HepG2 (cell line): ENCODE results near the gene KDM1B. TPM values are rescaled to one million over a fixed set of nuclear protein-coding genes. Genes with fewer than 3 reads are reported as not detected.

ENCODE experiments used
- FIP1L1 ChIP-seq: fragments of 200-400 bp; formaldehyde crosslinking; IDR thresholded peaks from 2 replicates; pipeline ENCODE4 v1.6.1; 2018; ENCODE audit warnings: low read depth, mild to moderate bottlenecking, low read length, moderate library complexity, borderline replicate concordance; ENCODE audit not compliant: insufficient read depth
- POLR2G ChIP-seq: fragments of 200-400 bp; formaldehyde crosslinking; IDR thresholded peaks from 2 replicates; pipeline ENCODE4 v1.6.1; 2018; ENCODE audit warnings: mild to moderate bottlenecking, low read depth, low read length, moderate library complexity
- PRPF4 ChIP-seq: fragments of 200-400 bp; formaldehyde crosslinking; IDR thresholded peaks from 2 replicates; pipeline ENCODE4 v1.6.1; 2016; ENCODE audit warnings: low read length, low read depth; ENCODE audit not compliant: poor library complexity, severe bottlenecking
- RBAK ChIP-seq: sonication (generic); formaldehyde crosslinking; IDR thresholded peaks from 2 replicates; pipeline ENCODE4 v1.5.1; 2020; ENCODE audit warnings: mild to moderate bottlenecking, missing genetic modification reagents
- SMARCC2 ChIP-seq: fragments of 450-650 bp; IDR thresholded peaks from 2 replicates; pipeline ENCODE4 v1.6.1; 2017; ENCODE audit warnings: antibody characterized with exemption, mild to moderate bottlenecking
- ZMYM3 ChIP-seq: sonication (generic); formaldehyde crosslinking; IDR thresholded peaks from 2 replicates; pipeline ENCODE4 v1.5.1; 2020; ENCODE audit warnings: mild to moderate bottlenecking, missing genetic modification reagents
- ZNF558 ChIP-seq: sonication (generic); formaldehyde crosslinking; IDR thresholded peaks from 2 replicates; pipeline ENCODE4 v1.9.0; 2022; ENCODE audit warnings: mild to moderate bottlenecking, missing genetic modification reagents, borderline replicate concordance
- ZNF841 ChIP-seq: sonication (generic); formaldehyde crosslinking; IDR thresholded peaks from 2 replicates; pipeline ENCODE4 v1.8.1; 2023; ENCODE audit warnings: missing genetic modification reagents, borderline replicate concordance
- polyA plus RNA-seq, 8 experiments: library from polyadenylated mRNA; depleted of rRNA in 3 of 8; stranded (reverse) in 7 of 8; unstranded in 1 of 8; fragments of >200 nt; fragmentation: Illumina TruSeq in 4 of 8; extraction: Trizol in 4 of 8; gene quantifications; 2 replicates each; pipeline versions ENCODE4 v1.2.1 to v1.2.3, GENCODE V29; 2011 to 2016; ENCODE audit warnings: low read depth in 4 of 8, missing spikeins in 1 of 8, mixed read lengths in 1 of 8; ENCODE audit not compliant: insufficient read depth in 1 of 8
- total RNA-seq, 5 experiments: library from RNA; depleted of rRNA; stranded (reverse); fragments of >200 nt; fragmentation: Illumina TruSeq; extraction: Trizol; gene quantifications; 2 replicates each; pipeline ENCODE4 v1.2.3, GENCODE V29; 2016; ENCODE audit warnings: low read depth in 1 of 5
- TF ChIP-seq, protein P1 (sequence below): sonication (generic); formaldehyde crosslinking; IDR thresholded peaks from 2 replicates; pipeline ENCODE4 v1.4.0; 2020; ENCODE audit warnings: mild to moderate bottlenecking, low read depth, missing genetic modification reagents
- TF ChIP-seq, protein P2 (sequence below), 2 experiments: sonication (generic) in 1 of 2; formaldehyde crosslinking in 1 of 2; IDR thresholded peaks; 2 replicates each; pipeline versions ENCODE4 v1.6.1 to v1.9.0; 2014 to 2022; ENCODE audit warnings: antibody characterized with exemption in 1 of 2, borderline replicate concordance in 1 of 2, inconsistent platforms in 1 of 2, low read depth in 1 of 2, missing genetic modification reagents in 1 of 2
- TF ChIP-seq, protein P3 (sequence below): sonication (generic); formaldehyde crosslinking; IDR thresholded peaks from 2 replicates; pipeline ENCODE4 v1.4.0; 2020; ENCODE audit warnings: missing genetic modification reagents
- TF ChIP-seq, protein P4 (sequence below): sonication (generic); formaldehyde crosslinking; IDR thresholded peaks from 2 replicates; pipeline ENCODE4 v1.8.0; 2022; ENCODE audit warnings: mild to moderate bottlenecking, missing genetic modification reagents; ENCODE audit not compliant: insufficient replicate concordance
- TF ChIP-seq, protein P5 (sequence below): sonication (generic); formaldehyde crosslinking; IDR thresholded peaks from 2 replicates; pipeline ENCODE4 v1.5.1; 2020; ENCODE audit warnings: missing genetic modification reagents, mild to moderate bottlenecking, borderline replicate concordance
- TF ChIP-seq, protein P6 (sequence below): sonication (generic); formaldehyde crosslinking; IDR thresholded peaks from 2 replicates; pipeline ENCODE4 v1.4.0; 2020; ENCODE audit warnings: mild to moderate bottlenecking, missing genetic modification reagents

Gene KDM1B
- total and polyA plus RNA-seq, 2 of the 13 experiments (the other 11 are each of a cell fraction or from before 2014, with no cell fraction given) = 9.8 to 13.2 TPM

DNA sequence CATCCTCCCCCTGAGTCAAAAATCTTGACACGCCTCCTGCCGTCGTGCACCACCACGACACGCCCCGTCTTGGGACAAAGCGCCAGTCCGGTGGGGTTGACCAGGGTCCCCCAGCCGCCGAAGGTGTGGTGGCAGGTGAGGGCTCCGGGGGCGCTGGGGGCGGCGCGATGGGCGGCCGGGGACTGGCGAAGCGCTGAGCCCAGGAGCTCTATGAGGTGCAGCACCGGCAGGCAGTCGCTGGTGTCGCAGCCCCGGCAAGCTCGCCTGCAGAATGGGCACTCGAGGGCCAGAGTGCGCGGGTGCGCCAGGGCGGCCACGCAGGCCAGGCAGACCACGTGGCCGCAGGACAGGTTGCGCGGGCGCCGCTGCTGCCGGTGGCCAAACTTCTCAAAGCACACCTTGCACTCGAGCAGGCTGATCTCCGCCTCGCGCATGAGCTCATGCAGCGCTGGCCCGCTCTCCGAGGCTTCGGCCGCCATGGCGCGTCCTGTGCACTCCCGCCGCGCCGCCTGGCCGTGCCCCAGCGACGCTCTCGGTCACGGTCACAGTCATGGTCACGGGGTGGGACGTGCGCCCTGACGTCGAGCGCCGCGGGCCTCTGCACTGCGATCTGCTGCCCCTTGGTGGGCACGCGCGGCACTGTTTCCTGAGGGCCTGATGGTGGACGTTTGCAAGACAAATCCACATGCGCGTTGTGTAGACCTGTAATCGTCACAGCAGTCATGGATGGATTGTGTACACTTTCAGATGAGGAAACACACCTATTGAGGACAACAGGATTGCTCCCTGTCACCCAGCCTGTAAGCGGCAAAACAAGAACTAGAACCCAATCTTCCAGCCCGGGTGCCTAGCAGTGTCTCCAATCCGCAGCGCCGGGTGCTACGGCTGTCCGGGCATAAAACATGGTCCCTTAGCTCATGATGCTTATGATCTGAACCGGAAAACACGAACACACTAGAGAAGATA lies 32.8 kb upstream of the KDM1B start, which contains the start of gene NHLRC1 (continued):
- TF ChIP-seq, protein P1, sequence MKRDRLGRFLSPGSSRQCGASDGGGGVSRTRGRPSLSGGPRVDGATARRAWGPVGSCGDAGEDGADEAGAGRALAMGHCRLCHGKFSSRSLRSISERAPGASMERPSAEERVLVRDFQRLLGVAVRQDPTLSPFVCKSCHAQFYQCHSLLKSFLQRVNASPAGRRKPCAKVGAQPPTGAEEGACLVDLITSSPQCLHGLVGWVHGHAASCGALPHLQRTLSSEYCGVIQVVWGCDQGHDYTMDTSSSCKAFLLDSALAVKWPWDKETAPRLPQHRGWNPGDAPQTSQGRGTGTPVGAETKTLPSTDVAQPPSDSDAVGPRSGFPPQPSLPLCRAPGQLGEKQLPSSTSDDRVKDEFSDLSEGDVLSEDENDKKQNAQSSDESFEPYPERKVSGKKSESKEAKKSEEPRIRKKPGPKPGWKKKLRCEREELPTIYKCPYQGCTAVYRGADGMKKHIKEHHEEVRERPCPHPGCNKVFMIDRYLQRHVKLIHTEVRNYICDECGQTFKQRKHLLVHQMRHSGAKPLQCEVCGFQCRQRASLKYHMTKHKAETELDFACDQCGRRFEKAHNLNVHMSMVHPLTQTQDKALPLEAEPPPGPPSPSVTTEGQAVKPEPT (CRISPR knock-in tag) = peak; percentile 98
- no peak; the same call in 1 of the 2 replicates for TF ChIP-seq ZNF841 (CRISPR knock-in tag)
- no peak for TF ChIP-seq RBAK
- TF ChIP-seq FIP1L1 = no peak
- TF ChIP-seq, protein P2, sequence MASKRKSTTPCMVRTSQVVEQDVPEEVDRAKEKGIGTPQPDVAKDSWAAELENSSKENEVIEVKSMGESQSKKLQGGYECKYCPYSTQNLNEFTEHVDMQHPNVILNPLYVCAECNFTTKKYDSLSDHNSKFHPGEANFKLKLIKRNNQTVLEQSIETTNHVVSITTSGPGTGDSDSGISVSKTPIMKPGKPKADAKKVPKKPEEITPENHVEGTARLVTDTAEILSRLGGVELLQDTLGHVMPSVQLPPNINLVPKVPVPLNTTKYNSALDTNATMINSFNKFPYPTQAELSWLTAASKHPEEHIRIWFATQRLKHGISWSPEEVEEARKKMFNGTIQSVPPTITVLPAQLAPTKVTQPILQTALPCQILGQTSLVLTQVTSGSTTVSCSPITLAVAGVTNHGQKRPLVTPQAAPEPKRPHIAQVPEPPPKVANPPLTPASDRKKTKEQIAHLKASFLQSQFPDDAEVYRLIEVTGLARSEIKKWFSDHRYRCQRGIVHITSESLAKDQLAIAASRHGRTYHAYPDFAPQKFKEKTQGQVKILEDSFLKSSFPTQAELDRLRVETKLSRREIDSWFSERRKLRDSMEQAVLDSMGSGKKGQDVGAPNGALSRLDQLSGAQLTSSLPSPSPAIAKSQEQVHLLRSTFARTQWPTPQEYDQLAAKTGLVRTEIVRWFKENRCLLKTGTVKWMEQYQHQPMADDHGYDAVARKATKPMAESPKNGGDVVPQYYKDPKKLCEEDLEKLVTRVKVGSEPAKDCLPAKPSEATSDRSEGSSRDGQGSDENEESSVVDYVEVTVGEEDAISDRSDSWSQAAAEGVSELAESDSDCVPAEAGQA (IDR thresholded peaks at IDR 0.05; ENCODE audit: low read depth) = peak; percentile 92
- TF ChIP-seq, protein P2 (CRISPR knock-in tag; IDR thresholded peaks at IDR 0.05; ENCODE audit: borderline replicate concordance) = no peak
- TF ChIP-seq PRPF4 = no peak
- peak; percentile 55 for TF ChIP-seq POLR2G
- TF ChIP-seq, protein P3, sequence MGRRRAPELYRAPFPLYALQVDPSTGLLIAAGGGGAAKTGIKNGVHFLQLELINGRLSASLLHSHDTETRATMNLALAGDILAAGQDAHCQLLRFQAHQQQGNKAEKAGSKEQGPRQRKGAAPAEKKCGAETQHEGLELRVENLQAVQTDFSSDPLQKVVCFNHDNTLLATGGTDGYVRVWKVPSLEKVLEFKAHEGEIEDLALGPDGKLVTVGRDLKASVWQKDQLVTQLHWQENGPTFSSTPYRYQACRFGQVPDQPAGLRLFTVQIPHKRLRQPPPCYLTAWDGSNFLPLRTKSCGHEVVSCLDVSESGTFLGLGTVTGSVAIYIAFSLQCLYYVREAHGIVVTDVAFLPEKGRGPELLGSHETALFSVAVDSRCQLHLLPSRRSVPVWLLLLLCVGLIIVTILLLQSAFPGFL (CRISPR knock-in tag) = no peak
- TF ChIP-seq ZNF558 (CRISPR knock-in tag) = no peak
- TF ChIP-seq, protein P4, sequence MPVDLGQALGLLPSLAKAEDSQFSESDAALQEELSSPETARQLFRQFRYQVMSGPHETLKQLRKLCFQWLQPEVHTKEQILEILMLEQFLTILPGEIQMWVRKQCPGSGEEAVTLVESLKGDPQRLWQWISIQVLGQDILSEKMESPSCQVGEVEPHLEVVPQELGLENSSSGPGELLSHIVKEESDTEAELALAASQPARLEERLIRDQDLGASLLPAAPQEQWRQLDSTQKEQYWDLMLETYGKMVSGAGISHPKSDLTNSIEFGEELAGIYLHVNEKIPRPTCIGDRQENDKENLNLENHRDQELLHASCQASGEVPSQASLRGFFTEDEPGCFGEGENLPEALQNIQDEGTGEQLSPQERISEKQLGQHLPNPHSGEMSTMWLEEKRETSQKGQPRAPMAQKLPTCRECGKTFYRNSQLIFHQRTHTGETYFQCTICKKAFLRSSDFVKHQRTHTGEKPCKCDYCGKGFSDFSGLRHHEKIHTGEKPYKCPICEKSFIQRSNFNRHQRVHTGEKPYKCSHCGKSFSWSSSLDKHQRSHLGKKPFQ (CRISPR knock-in tag) = no peak
- TF ChIP-seq, protein P5, sequence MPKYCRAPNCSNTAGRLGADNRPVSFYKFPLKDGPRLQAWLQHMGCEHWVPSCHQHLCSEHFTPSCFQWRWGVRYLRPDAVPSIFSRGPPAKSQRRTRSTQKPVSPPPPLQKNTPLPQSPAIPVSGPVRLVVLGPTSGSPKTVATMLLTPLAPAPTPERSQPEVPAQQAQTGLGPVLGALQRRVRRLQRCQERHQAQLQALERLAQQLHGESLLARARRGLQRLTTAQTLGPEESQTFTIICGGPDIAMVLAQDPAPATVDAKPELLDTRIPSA = peak; percentile 41; the same call in 1 of the 2 replicates
- TF ChIP-seq, protein P6, sequence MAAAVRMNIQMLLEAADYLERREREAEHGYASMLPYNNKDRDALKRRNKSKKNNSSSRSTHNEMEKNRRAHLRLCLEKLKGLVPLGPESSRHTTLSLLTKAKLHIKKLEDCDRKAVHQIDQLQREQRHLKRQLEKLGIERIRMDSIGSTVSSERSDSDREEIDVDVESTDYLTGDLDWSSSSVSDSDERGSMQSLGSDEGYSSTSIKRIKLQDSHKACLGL (CRISPR knock-in tag) = peak; percentile 98
- TF ChIP-seq SMARCC2 = no peak
- TF ChIP-seq ZMYM3 = peak; percentile 90
